Heart left ventricle (tissue), 13 donors: ENCODE measurements around the gene SLC9A3.

ENCODE experiments used
- CTCF ChIP-seq, 12 donors: fragments of 200-600 bp; sonication (generic) in 4 of 12; IDR thresholded peaks; one replicate each; pipeline versions ENCODE4 v1.5.0 to v1.8.0; 2018 to 2022; ENCODE audit warnings: antibody characterized with exemption in 12 of 12, mild to moderate bottlenecking in 5 of 12
- POLR2A ChIP-seq, 2 donors: fragments of 450-650 bp; IDR thresholded peaks; one replicate each; pipeline ENCODE4 v1.6.1; 2017; ENCODE audit warnings: antibody characterized with exemption in 2 of 2, mild to moderate bottlenecking in 2 of 2, moderate library complexity in 2 of 2
- donor health status: ischemic (EF 13 %, LVEDD 7.1; RV severe dilation, severe dysfunction).
- donor health status: DM: no; HTN: yes; CAD: no.
- donor health status: DM: no; HTN: no; CAD: no.
- donor health status: ischemic (EF 25% LVEDD 6.9; RV normal size, moderate dysfunction).
- donor health status: ischemic (EF 25% LVEDD 5.7; RV mildly dilated, moderate dysfunction).
- donor health status: ischemic (EF 35%, LVEDD 5.7; RV mildly dilated, moderate dysfunction).
- donor health status: nonischemic (EF 11% LVEDD 7.7; RV severe dilation, severe dysfunction).
- donor health status: DM: yes; HTN: yes; CAD: no.
- donor health status: PGD.
- donor health status: ischemic (EF 29% LVEDD 5.4; RV normal size, mild dysfunction).
- donor health status: nonischemic (EF 23%, LVEDD 6.1; RV moderate dilation, normal function).

- TF ChIP-seq CTCF (IDR thresholded peaks at IDR 0.05) = no peak
- TF ChIP-seq POLR2A (IDR thresholded peaks at IDR 0.05) = no peak
Observed at GRCh38 chr5:572398-573019, 48.3 kb upstream of the SLC9A3 start.
